Measurements from ENCODE around the gene LRIG1. TPM values are rescaled to one million over a fixed set of nuclear protein-coding genes. Genes with fewer than 3 reads are reported as not detected.

The LRIG1 gene
- total and polyA plus RNA-seq, 2 experiments from 2014 or later, result 8.2 to 13.3 TPM

DNA sequence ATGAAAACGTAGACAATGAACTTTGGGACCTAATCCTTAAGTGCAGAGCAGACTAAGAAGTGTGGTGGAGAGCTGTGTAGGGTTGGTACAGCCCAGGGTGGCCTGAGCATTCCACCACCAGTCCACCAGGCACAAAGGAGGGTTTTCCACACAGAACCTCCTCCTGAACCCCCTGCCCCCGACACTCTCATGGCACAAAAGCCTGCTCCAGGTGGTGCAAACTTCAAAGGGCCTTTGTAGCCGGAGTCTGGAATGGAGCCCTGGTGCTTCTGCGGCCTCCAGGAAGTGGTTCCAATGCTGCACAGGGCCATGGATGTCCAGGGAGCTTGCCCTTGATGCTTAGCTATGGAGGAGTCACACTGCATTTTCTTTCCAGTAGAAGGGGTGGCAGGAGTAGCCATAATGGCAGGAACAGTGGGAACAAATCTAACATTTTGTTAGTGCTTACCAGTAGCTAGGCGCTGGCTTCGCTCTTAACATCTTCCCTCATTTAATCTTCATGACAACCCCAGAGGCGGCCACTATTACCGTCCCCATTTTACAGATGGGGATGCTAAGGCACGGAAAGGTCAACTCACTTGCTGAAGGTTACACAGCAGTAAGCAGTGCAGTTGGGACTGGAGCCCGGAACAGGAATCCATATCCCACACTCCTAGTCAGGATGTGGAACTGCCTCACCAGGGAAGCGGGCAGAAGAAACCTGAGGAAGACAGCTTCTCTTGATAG, 68.6 kb downstream of the LRIG1 start:
- TF ChIP-seq EZH2phosphoT487 (IDR thresholded peaks at IDR 0.05; ENCODE audit: low read depth, severe bottlenecking, unreplicated experiment) (no peak), EZH2 (IDR thresholded peaks at IDR 0.05; ENCODE audit: borderline replicate concordance) (no peak), CTCF (IDR thresholded peaks at IDR 0.05; ENCODE audit: poor library complexity) (no peak)
- no peaks in the 10 kb centered on the region for H3K36me3 ChIP-seq (replicated peaks; ENCODE audit: insufficient read depth, low read depth)
- WGBS (ENCODE audit: low lambda C conversion rate, missing lambda C conversion rate), result 94% methylated on average over 11 of the region's 11 CpGs
- H3K4me2 ChIP-seq, result no peak overlapping the region
- H3K27ac ChIP-seq, result no peak overlapping the region
- H4K20me1 ChIP-seq (ENCODE audit: insufficient read depth, poor library complexity, severe bottlenecking), result no peaks in the 10 kb centered on the region
- H3K4me1 ChIP-seq (ENCODE audit: insufficient read depth), result no peaks in the 10 kb centered on the region
- no peak overlapping the region for H3K4me3 ChIP-seq
- no peaks in the 10 kb centered on the region for H3K27me3 ChIP-seq
- no peaks in the 10 kb centered on the region for H3K9me2 ChIP-seq (replicated peaks; ENCODE audit: insufficient read depth)
- H3K79me2 ChIP-seq, result peaks cover 2% of the 10 kb centered on the region
- no peaks in the 10 kb centered on the region for H3K9me3 ChIP-seq (ENCODE audit: low read depth)
- DNase-seq (ENCODE audit: low spot score), result no peak
- no peak overlapping the region for H2AFZ ChIP-seq

DNA sequence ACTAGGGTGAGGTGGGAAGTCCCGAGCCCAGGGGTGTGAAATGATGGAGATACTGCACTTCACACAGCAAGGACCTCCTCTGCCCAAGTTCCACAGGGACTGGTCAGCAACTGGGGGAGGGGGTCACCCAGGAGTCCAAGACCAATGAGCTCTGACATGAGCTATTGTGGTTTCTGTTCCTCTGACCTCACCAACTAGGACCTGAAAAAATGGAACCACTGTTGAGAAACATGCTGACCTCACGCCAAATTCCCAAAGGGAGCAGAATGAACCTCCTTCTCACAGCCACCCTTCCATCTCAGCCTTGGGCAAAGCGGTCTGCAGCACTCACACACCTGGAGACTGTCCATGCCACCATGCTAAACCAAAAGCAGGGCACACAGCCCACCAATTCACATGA, 69.3 kb downstream of the LRIG1 start:
- no peaks in the 10 kb centered on the region for H3K4me1 ChIP-seq (ENCODE audit: insufficient read depth)
- TF ChIP-seq EZH2phosphoT487 (IDR thresholded peaks at IDR 0.05; ENCODE audit: low read depth, severe bottlenecking, unreplicated experiment), result no peak
- no peak for TF ChIP-seq EZH2 (IDR thresholded peaks at IDR 0.05; ENCODE audit: borderline replicate concordance)
- no peak for TF ChIP-seq CTCF (IDR thresholded peaks at IDR 0.05; ENCODE audit: poor library complexity)
- no peak overlapping the region for H3K4me3 ChIP-seq
- no peaks in the 10 kb centered on the region for H3K27me3 ChIP-seq
- no peaks in the 10 kb centered on the region for H3K9me3 ChIP-seq (ENCODE audit: low read depth)
- H3K79me2 ChIP-seq, result peaks cover 2% of the 10 kb centered on the region
- no peak overlapping the region for H2AFZ ChIP-seq
- 90% methylated on average over 3 of the region's 3 CpGs for WGBS (ENCODE audit: low lambda C conversion rate, missing lambda C conversion rate)
- H4K20me1 ChIP-seq (ENCODE audit: insufficient read depth, poor library complexity, severe bottlenecking), result no peaks in the 10 kb centered on the region
- DNase-seq (ENCODE audit: low spot score), result no peak
- H3K9me2 ChIP-seq (replicated peaks; ENCODE audit: insufficient read depth), result no peaks in the 10 kb centered on the region
- no peak overlapping the region for H3K4me2 ChIP-seq
- no peak overlapping the region for H3K27ac ChIP-seq
- H3K36me3 ChIP-seq (replicated peaks; ENCODE audit: insufficient read depth, low read depth), result no peaks in the 10 kb centered on the region

- Histone ChIP-seq H3K9me2 (replicated peaks; ENCODE audit: insufficient read depth) (no peaks in the 10 kb centered on the region), H2AFZ (no peak overlapping the region), H4K20me1 (ENCODE audit: insufficient read depth, poor library complexity, severe bottlenecking) (no peaks in the 10 kb centered on the region), H3K27me3 (no peaks in the 10 kb centered on the region), H3K9me3 (ENCODE audit: low read depth) (no peaks in the 10 kb centered on the region), H3K36me3 (replicated peaks; ENCODE audit: insufficient read depth, low read depth) (no peaks in the 10 kb centered on the region), H3K27ac (no peak overlapping the region), H3K4me2 (no peak overlapping the region), H3K4me3 (no peak overlapping the region), H3K4me1 (ENCODE audit: insufficient read depth) (no peaks in the 10 kb centered on the region), H3K79me2 (peaks cover 2% of the 10 kb centered on the region)
- 98% methylated on average over 8 of the region's 8 CpGs for WGBS (ENCODE audit: low lambda C conversion rate, missing lambda C conversion rate)
- TF ChIP-seq CTCF (IDR thresholded peaks at IDR 0.05; ENCODE audit: poor library complexity), result no peak
- TF ChIP-seq EZH2 (IDR thresholded peaks at IDR 0.05; ENCODE audit: borderline replicate concordance), result no peak
- no peak for TF ChIP-seq EZH2phosphoT487 (IDR thresholded peaks at IDR 0.05; ENCODE audit: low read depth, severe bottlenecking, unreplicated experiment)
- no peak for DNase-seq (ENCODE audit: low spot score)
Observed at GRCh38 chr3:66430876-66431275, 69.9 kb downstream of the LRIG1 start.
